Stimulated activated naive B cell treated with anti-CD40 and anti-IgM and Interleukin-4, amounts not matched to agents 10 μg/mL and 1 μg/mL and 100 μg/mL, for 72 hours (primary cell): ENCODE results near the gene NCOA1.
A peak's percentile ranks its signal among the peaks of the same experiment; 100 is the strongest.

Source experiments
- ATAC-seq, 2 donors: fragments of 150-1000 bp; cut with Tn5 transposase; replicated peaks; 2 replicates each; pipeline ENCODE4 v1.10.0; 2021; ENCODE audit warnings: moderate library complexity in 1 of 2
- DNase-seq: peaks from one replicate; pipeline ENCODE4 v3.0.0; 2021
- H3K27ac Mint-ChIP-seq: one replicate; pipeline ENCODE4 v1.8.0; 2022; ENCODE audit warnings: mild to moderate bottlenecking, mixed read lengths
- H3K27me3 Mint-ChIP-seq, 2 donors: one replicate each; pipeline ENCODE4 v1.8.0; 2022; ENCODE audit warnings: mixed read lengths in 2 of 2
- H3K36me3 Mint-ChIP-seq, 2 donors: one replicate each; pipeline ENCODE4 v1.8.0; 2022; ENCODE audit warnings: mixed read lengths in 2 of 2, mild to moderate bottlenecking in 1 of 2
- H3K4me1 Mint-ChIP-seq, 2 donors: one replicate each; pipeline ENCODE4 v1.8.0; 2022; ENCODE audit warnings: mixed read lengths in 2 of 2, mild to moderate bottlenecking in 1 of 2
- H3K4me3 Mint-ChIP-seq, 2 donors: one replicate each; pipeline ENCODE4 v1.8.0; 2022; ENCODE audit warnings: mild to moderate bottlenecking in 2 of 2, mixed read lengths in 2 of 2, moderate library complexity in 1 of 2
- H3K9me3 Mint-ChIP-seq, 2 donors: one replicate each; pipeline ENCODE4 v1.8.0; 2022; ENCODE audit warnings: mixed read lengths in 2 of 2, mild to moderate bottlenecking in 1 of 2

The NCOA1 gene

DNA sequence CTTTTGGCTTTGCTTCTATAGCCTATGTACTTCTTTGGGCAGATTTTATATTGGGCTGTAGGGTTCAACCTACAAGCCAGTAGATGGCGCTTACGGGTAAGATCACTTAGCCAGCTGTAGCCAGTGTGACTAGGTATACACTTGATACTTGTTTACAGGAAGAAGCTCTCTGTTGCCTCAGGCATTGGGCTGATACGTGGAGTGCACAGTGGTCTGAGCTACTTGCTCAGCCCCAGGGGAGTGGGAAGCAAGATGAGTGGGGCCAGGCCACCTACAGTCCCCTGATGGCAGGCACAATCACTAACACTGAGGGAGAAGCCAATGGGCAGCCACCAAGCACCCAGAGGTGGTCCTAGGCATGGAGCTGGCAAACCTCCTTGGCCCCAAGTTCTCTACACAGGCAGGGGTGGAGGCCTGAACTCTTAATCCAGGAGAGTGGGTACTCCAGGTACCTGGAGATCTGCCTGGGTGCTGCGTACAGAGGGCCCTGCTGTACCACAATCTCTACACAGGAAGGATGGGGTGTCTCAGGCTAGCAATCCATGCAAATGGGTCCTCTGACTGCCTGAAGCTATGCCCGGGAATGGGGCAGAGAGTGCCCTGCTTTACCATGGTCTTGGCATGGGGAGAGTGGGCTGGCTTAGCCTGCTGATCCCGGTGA is 122.2 kb downstream of the NCOA1 start:
- H3K4me3 Mint-ChIP-seq, result no peak overlapping the region
- H3K27ac Mint-ChIP-seq, result peak overlapping the region; percentile 76
- DNase-seq, result no peak

GRCh38 chr2:24616616-24617015 is 125.6 kb downstream of the NCOA1 start:
- Mint-ChIP-seq H3K4me3 (no peak overlapping the region), H3K9me3 (peaks cover 0 to 5% of the 10 kb centered on the region in 2 donors), H3K27ac (no peak overlapping the region), H3K36me3 (peaks cover 13% of the 10 kb centered on the region in 2 donors), H3K27me3 (no peaks in the 10 kb centered on the region), H3K4me1 (peaks cover 13 to 20% of the 10 kb centered on the region in 2 donors)
- DNase-seq, result no peak
- no peak for ATAC-seq

More for the DNA sequence above, 122.2 kb downstream of the NCOA1 start:
- Mint-ChIP-seq H3K4me1 (peaks cover 15 to 26% of the 10 kb centered on the region in 2 donors), H3K27me3 (no peaks in the 10 kb centered on the region), H3K36me3 (peaks cover 18 to 26% of the 10 kb centered on the region in 2 donors), H3K9me3 (peaks cover 4 to 9% of the 10 kb centered on the region in 2 donors)
- ATAC-seq, result peak; percentile 52 to 57

DNA sequence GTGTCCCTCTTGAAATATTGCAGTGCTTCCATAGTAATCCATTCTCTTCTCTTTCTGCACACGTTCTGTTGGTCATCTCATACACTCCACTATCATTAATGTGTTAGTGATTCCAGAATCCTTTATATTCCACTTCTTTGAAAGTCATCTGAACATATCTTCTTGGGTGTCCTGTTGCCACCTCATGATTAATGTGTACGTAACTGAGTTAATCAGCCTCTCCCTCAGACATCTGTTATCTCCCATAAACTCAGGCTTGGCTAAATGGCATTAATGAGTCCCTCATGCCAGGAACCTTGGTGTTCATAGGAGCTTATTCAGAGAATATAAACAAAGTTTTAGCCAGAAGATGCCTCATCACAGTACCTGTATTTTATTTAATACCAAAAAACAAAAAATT is 126.4 kb downstream of the NCOA1 start:
- DNase-seq (no peak), ATAC-seq (no peak)
- no peak overlapping the region for H3K4me3 Mint-ChIP-seq
- H3K9me3 Mint-ChIP-seq, result peaks cover 0 to 3% of the 10 kb centered on the region in 2 donors
- peaks cover 15 to 21% of the 10 kb centered on the region in 2 donors for H3K4me1 Mint-ChIP-seq
- peaks cover 7 to 10% of the 10 kb centered on the region in 2 donors for H3K36me3 Mint-ChIP-seq
- no peaks in the 10 kb centered on the region for H3K27me3 Mint-ChIP-seq
- H3K27ac Mint-ChIP-seq, result no peak overlapping the region

DNA sequence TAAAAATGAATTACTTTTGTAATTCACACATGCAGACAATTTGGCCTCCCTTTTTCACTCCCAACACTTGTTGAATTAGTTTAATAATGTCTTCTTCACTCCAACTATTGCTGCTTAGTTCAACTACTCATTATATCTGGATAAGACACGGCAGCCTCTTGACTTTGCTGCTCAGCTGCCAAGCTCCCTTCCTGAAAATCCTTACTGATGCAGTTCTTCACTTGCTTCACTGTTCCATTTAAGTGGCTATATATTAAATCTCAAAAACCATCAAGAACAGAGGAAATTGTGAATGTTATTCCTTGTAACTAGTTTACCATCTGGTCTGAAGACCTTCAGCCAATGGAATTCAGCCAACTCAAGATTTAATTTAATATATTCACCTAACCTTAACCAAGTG is 127.1 kb downstream of the NCOA1 start:
- Mint-ChIP-seq H3K4me1 (peaks cover 14 to 15% of the 10 kb centered on the region in 2 donors), H3K9me3 (peaks cover 0 to under 1% of the 10 kb centered on the region in 2 donors), H3K36me3 (peaks cover 2 to 4% of the 10 kb centered on the region in 2 donors), H3K4me3 (no peak overlapping the region), H3K27ac (no peak overlapping the region), H3K27me3 (no peaks in the 10 kb centered on the region)
- ATAC-seq (no peak), DNase-seq (no peak)

- Mint-ChIP-seq H3K4me1 (peaks cover 10 to 14% of the 10 kb centered on the region in 2 donors), H3K27me3 (no peaks in the 10 kb centered on the region), H3K9me3 (no peaks in the 10 kb centered on the region), H3K27ac (no peak overlapping the region), H3K4me3 (no peak overlapping the region), H3K36me3 (peaks cover 1 to 3% of the 10 kb centered on the region in 2 donors)
- DNase-seq, result no peak
- no peak for ATAC-seq
Measured at GRCh38 chr2:24618680-24619079, 127.6 kb downstream of the NCOA1 start.

DNA sequence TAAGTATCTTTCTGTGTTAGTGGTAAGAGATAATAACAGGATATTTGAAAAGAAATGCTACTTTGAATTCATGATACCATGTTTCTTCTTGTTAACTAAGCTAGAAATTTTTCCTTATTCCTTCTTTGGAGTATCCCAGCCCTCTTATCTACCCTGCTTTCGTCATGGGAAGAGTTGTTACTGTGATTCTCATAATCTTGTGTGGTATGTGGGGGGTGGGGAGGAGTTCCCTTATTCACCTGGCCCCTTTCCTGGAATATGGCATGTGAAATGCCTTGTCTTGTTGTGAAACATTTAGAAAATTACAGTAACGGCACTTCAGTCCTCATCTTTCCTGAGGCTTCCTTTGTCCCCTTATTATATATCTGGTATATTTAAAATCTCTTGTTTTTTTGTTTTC is 129.9 kb downstream of the NCOA1 start:
- Mint-ChIP-seq H3K4me3 (no peak overlapping the region), H3K4me1 (peaks cover 14 to 23% of the 10 kb centered on the region in 2 donors)

DNA sequence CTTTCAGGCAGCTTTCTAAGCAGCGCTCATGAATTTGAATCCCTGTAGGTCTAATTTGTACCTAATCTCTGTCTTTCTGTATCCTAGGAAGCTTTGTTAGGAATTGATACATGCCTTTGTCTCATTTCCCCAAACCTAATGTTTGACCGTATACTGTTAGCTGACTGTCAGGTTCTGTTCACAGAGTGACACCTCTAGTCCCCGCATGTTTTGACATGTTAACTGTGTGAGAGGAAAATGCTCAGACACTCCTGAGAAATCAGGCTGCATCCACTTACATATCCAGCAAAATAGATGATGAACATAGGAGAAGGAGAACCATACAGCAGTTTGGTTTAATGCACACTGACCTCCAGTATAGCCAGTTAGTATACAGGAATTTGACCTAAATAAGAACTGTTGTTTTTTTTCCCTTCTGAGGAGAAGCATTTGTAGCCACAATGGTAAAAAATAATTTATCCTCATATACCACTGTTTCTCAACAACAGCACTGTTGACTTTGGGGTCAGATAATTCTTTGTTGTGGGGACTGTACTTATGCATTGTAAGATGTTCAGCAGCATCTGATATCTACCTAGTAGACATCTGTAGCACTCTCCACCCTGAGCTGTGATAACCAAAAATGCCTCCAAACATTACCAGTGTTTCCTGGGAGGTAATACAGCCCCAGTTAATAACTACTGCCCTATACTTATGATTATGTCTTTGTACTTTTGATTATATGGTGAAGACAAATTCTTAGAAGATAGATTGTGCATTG is 130.9 kb downstream of the NCOA1 start:
- Mint-ChIP-seq H3K27ac (no peak overlapping the region), H3K36me3 (peaks cover 3 to 5% of the 10 kb centered on the region in 2 donors), H3K27me3 (no peaks in the 10 kb centered on the region), H3K9me3 (no peaks in the 10 kb centered on the region), H3K4me1 (peaks cover 14 to 29% of the 10 kb centered on the region in 2 donors), H3K4me3 (no peak overlapping the region)
- no peak for ATAC-seq
- DNase-seq, result no peak

More for the DNA sequence above, 129.9 kb downstream of the NCOA1 start:
- Mint-ChIP-seq H3K27ac (no peak overlapping the region), H3K27me3 (no peaks in the 10 kb centered on the region), H3K9me3 (no peaks in the 10 kb centered on the region), H3K36me3 (peaks cover 3 to 5% of the 10 kb centered on the region in 2 donors)
- DNase-seq (no peak), ATAC-seq (no peak)

GRCh38 chr2:24623535-24623934 is 132.5 kb downstream of the NCOA1 start:
- Mint-ChIP-seq H3K4me1 (peaks cover 14 to 30% of the 10 kb centered on the region in 2 donors), H3K4me3 (no peak overlapping the region)
- ATAC-seq, result no peak

GRCh38 chr2:24625728-24626127 is 134.7 kb downstream of the NCOA1 start:
- Mint-ChIP-seq H3K27ac (no peak overlapping the region), H3K36me3 (peaks cover 0 to 5% of the 10 kb centered on the region in 2 donors), H3K27me3 (no peaks in the 10 kb centered on the region), H3K4me3 (no peak overlapping the region), H3K4me1 (peaks cover 15 to 29% of the 10 kb centered on the region in 2 donors), H3K9me3 (no peaks in the 10 kb centered on the region)
- DNase-seq (no peak), ATAC-seq (no peak)

More at GRCh38 chr2:24623535-24623934, 132.5 kb downstream of the NCOA1 start:
- Mint-ChIP-seq H3K27ac (no peak overlapping the region), H3K9me3 (no peaks in the 10 kb centered on the region), H3K27me3 (no peaks in the 10 kb centered on the region), H3K36me3 (peaks cover 0 to 5% of the 10 kb centered on the region in 2 donors)
- no peak for DNase-seq

DNA sequence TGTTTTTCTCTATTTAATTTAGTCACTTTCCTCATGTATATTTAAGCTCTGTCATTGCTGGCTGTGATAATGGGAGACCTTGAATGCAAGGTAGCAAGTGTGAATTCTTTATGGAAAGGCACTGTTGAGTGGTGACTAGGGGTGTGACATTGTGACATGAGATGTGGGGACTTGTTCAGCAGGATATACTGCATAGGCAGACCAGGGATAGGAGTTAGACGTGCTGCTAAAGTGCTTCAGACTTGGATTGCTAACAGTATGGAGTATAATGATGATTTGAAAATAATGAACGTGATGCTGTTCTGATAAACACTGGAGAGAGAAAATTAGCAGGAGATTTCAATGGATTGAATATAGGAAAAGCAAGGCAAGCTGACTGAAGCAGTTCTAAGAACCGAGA is 135.1 kb downstream of the NCOA1 start:
- Mint-ChIP-seq H3K36me3 (peaks cover 0 to 5% of the 10 kb centered on the region in 2 donors), H3K27me3 (no peaks in the 10 kb centered on the region), H3K4me3 (no peak overlapping the region), H3K27ac (no peak overlapping the region), H3K9me3 (no peaks in the 10 kb centered on the region), H3K4me1 (peaks cover 13 to 29% of the 10 kb centered on the region in 2 donors)
- DNase-seq (no peak), ATAC-seq (no peak)

DNA sequence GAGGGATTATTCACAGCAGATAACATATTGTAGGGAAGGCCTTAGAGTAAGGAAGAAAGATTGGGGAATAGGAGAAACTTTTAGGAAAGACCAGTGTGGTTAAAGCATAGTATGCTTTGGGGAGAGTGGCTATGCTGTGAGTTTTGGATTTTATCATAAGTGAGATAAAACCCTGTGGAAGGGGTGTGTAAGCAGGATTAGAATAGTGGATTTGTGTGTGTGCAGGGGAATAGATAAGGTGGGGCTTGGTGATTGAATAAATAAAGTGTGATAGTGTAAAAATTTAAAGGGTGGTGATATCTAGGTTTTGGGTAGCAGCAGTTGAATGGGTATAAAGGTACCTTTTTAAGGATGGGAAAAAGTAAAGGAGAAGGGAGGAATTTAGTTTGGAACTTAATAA is 137.7 kb downstream of the NCOA1 start:
- no peak overlapping the region for H3K4me3 Mint-ChIP-seq
- no peak for DNase-seq
- H3K9me3 Mint-ChIP-seq, result no peaks in the 10 kb centered on the region
- no peaks in the 10 kb centered on the region for H3K27me3 Mint-ChIP-seq
- no peak overlapping the region for H3K27ac Mint-ChIP-seq
- peaks cover 9 to 41% of the 10 kb centered on the region in 2 donors for H3K4me1 Mint-ChIP-seq
- H3K36me3 Mint-ChIP-seq, result peaks cover 0 to 3% of the 10 kb centered on the region in 2 donors
- ATAC-seq, result no peak

DNA sequence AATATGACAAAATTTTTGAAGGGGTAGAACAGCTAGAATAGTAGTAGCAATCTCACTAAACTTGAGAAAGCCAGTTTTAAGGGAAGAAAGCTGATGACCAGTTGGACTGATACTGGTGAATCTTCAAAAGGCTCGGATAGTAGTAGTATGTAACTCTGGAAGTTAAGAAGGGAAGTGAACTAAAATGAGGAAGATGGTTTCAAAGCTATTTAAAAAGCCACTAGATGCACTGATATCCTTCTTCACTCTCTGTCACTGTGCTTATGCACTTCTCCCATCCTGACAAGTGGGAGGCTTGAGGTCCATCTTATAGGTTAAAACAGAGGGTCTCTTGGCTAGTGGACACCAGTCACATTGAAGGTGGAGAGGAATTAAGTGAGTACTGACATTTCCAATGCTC is 141.1 kb downstream of the NCOA1 start:
- no peak for ATAC-seq
- Mint-ChIP-seq H3K36me3 (no peaks in the 10 kb centered on the region), H3K4me3 (no peak overlapping the region), H3K27me3 (no peaks in the 10 kb centered on the region), H3K27ac (no peak overlapping the region), H3K4me1 (peaks cover 9 to 28% of the 10 kb centered on the region in 2 donors), H3K9me3 (no peaks in the 10 kb centered on the region)
- no peak for DNase-seq

GRCh38 chr2:24635181-24635580 is 144.1 kb downstream of the NCOA1 start:
- H3K27ac Mint-ChIP-seq, result no peak overlapping the region
- no peak overlapping the region for H3K4me3 Mint-ChIP-seq
- peaks cover 7 to 11% of the 10 kb centered on the region in 2 donors for H3K36me3 Mint-ChIP-seq
- no peak for DNase-seq
- H3K9me3 Mint-ChIP-seq, result peaks cover 0 to 9% of the 10 kb centered on the region in 2 donors
- ATAC-seq, result no peak
- H3K4me1 Mint-ChIP-seq, result peaks cover 5 to 24% of the 10 kb centered on the region in 2 donors
- no peaks in the 10 kb centered on the region for H3K27me3 Mint-ChIP-seq

GRCh38 chr2:24638568-24638967 is 147.5 kb downstream of the NCOA1 start:
- H3K4me1 Mint-ChIP-seq, result peaks cover 2 to 12% of the 10 kb centered on the region in 2 donors
- H3K9me3 Mint-ChIP-seq, result peaks cover 0 to 9% of the 10 kb centered on the region in 2 donors
- no peaks in the 10 kb centered on the region for H3K27me3 Mint-ChIP-seq
- peaks cover 7 to 11% of the 10 kb centered on the region in 2 donors for H3K36me3 Mint-ChIP-seq
- no peak overlapping the region for H3K27ac Mint-ChIP-seq
- no peak for ATAC-seq
- H3K4me3 Mint-ChIP-seq, result no peak overlapping the region
- no peak for DNase-seq

- H3K36me3 Mint-ChIP-seq, result peaks cover 11 to 15% of the 10 kb centered on the region in 2 donors
- H3K4me3 Mint-ChIP-seq, result no peak overlapping the region
- DNase-seq, result no peak
- peaks cover 0 to 6% of the 10 kb centered on the region in 2 donors for H3K4me1 Mint-ChIP-seq
- H3K27me3 Mint-ChIP-seq, result no peaks in the 10 kb centered on the region
- H3K9me3 Mint-ChIP-seq, result peaks cover 0 to 9% of the 10 kb centered on the region in 2 donors
- no peak overlapping the region for H3K27ac Mint-ChIP-seq
- no peak for ATAC-seq
Measured at GRCh38 chr2:24642351-24642750, 151.3 kb downstream of the NCOA1 start.
